ENCODE measurements around the gene ARHGEF2. TPM values are rescaled to one million over a fixed set of nuclear protein-coding genes. Genes with fewer than 3 reads are reported as not detected.

Gene ARHGEF2
- total and polyA plus RNA-seq, 10 of the 15 experiments (the other 5 are each of a cell fraction or from before 2014, with no cell fraction given): 8.1 to 113 (median 69.9) TPM

GRCh38 chr1:156009404-156009803 lies 31.1 kb upstream of the ARHGEF2 start:
- BruUV-seq (replicated peaks): no TSS peak
- TF ChIP-seq CUX1 (IDR thresholded peaks at IDR 0.05; ENCODE audit: insufficient replicate concordance, low read depth, low read length) (no peak), IKZF2 (IDR thresholded peaks at IDR 0.05) (no peak), ATF2 (IDR thresholded peaks at IDR 0.05; ENCODE audit: low read length) (no peak), NR2C1 (IDR thresholded peaks at IDR 0.05) (no peak), FOS (IDR thresholded peaks at IDR 0.05; ENCODE audit: borderline replicate concordance, extremely low read depth, insufficient read length) (no peak), SMAD1 (IDR thresholded peaks at IDR 0.05; ENCODE audit: low read depth, partially characterized antibody) (no peak), SMARCA5 (IDR thresholded peaks at IDR 0.05) (no peak), ASH2L (IDR thresholded peaks at IDR 0.05; ENCODE audit: borderline replicate concordance, low read depth) (no peak), NR2C2 (IDR thresholded peaks at IDR 0.05; ENCODE audit: borderline replicate concordance, control insufficient read depth, insufficient read length, low read depth) (no peak), RAD51 (IDR thresholded peaks at IDR 0.05) (no peak), WRNIP1 (IDR thresholded peaks at IDR 0.05; ENCODE audit: borderline replicate concordance, low read depth, low read length) (no peak), STAT3 (IDR thresholded peaks at IDR 0.05; ENCODE audit: low read depth, low read length) (no peak), TARDBP (IDR thresholded peaks at IDR 0.05; ENCODE audit: borderline replicate concordance) (no peak), RCOR1 (conservative IDR thresholded peaks at IDR 0.05; ENCODE audit: low read depth, low read length) (no peak)
- H3K79me2 ChIP-seq (ENCODE audit: control insufficient read depth, insufficient read depth, low read length): no peaks in the 10 kb centered on the region
- POLR2A ChIA-PET: no interaction called here
- H3K27ac ChIP-seq (ENCODE audit: control insufficient read depth, insufficient read depth): no peak overlapping the region
- H2AFZ ChIP-seq (ENCODE audit: control insufficient read depth, low read depth, low read length): no peak overlapping the region
- H3K9ac ChIP-seq (ENCODE audit: control insufficient read depth, insufficient read depth, low read length): no peak overlapping the region
- WGBS (ENCODE audit: insufficient coverage, insufficient replicate concordance, low lambda C conversion rate, missing lambda C conversion rate): 81% methylated on average over 3 of the region's 3 CpGs
- in situ Hi-C loops (cut with MboI): no loop called here
- H3K36me3 ChIP-seq (ENCODE audit: control insufficient read depth in 2 of 2, insufficient read depth in 2 of 2, low read length in 1 of 2): peaks cover 13 to 22% of the 10 kb centered on the region in 2 experiments
- H3K4me1 ChIP-seq (ENCODE audit: control insufficient read depth, insufficient read depth, low read length): peaks cover 28% of the 10 kb centered on the region
- no peaks in the 10 kb centered on the region for H3K27me3 ChIP-seq (replicated peaks in 1 of 2; ENCODE audit: control insufficient read depth in 2 of 2, insufficient read depth in 2 of 2, low read length in 1 of 2)
- H3K4me2 ChIP-seq (ENCODE audit: control insufficient read depth, insufficient read depth): no peak overlapping the region
- H3K9me3 ChIP-seq (replicated peaks; ENCODE audit: control insufficient read depth, insufficient read depth, low read length): no peaks in the 10 kb centered on the region
- H4K20me1 ChIP-seq (ENCODE audit: control insufficient read depth, insufficient read depth): no peaks in the 10 kb centered on the region
- SMC1A ChIA-PET (ENCODE audit: uncharacterized antibody, unreplicated experiment): interaction anchor here (0.7 to 1.9 kb wide), 3 partner anchors 28 to 232 kb away, joined by 3 to 4 read pairs (median 3); no protein-coding TSS in a partner anchor
- ATAC-seq: no peak
- intact Hi-C loops (cut with micrococcal nuclease; ENCODE audit: unreplicated experiment): no loop called here
- RAD21 ChIA-PET (ENCODE audit: unreplicated experiment): interaction anchor here (1.4 kb wide), 1 partner anchor 57 kb away, joined by 5 read pairs; no protein-coding TSS in a partner anchor
- H3K4me3 ChIP-seq: no peak overlapping the region
- no peak for DNase-seq (ENCODE audit: low read depth, low spot score)
- CTCF ChIA-PET: interaction anchor here (1.4 to 2.6 kb wide), 2 partner anchors 20 to 57 kb away, joined by 8 to 13 read pairs; no protein-coding TSS in a partner anchor
- FAIRE-seq: no peak

Measured in GM12878 (cell line).